ENCODE results near the gene SYPL2.

The SYPL2 gene

DNA sequence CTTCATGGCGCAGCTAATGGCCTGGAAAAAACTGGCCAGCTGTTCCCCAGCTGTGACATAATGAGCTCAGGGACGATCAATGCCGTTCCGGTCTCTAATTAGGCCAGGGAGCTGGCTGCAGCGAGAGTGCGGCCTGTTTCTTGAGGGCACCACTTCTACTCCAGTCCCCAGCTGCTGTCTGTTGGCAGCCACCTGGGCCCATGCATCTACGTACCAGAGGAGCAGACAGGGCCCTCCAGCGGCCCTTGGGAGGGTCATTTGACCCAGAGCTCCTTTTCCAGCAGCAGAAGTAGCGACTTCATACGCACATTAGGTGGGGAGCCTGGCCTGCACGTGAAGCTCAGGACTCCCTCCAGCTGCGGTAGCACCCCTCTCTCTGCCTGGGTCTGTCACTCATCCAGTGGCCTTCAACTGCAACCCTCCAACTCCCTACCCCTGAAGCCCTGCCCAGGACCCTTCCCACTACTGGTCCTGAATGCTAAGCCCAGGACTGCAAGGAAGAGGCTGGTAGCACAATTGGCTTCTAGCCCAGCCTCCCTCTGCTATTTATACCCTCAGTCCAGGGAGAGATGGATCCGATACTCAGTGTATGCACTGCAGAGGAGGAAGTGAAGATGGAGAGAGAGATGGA is 64.2 kb downstream of the SYPL2 start:
- TF ChIP-seq SIN3A (IDR thresholded peaks at IDR 0.05; ENCODE audit: borderline replicate concordance, insufficient read depth, low read length) (no peak), POLR2AphosphoS5 (IDR thresholded peaks at IDR 0.05; ENCODE audit: low read depth, low read length) (no peak), TAF1 (IDR thresholded peaks at IDR 0.05; ENCODE audit: borderline replicate concordance, insufficient read depth, low read length) (no peak), FOXP2 (optimal IDR thresholded peaks at IDR 0.05; ENCODE audit: borderline replicate concordance, extremely low read depth, extremely low read length, insufficient read depth) (no peak), REST (IDR thresholded peaks at IDR 0.05; ENCODE audit: insufficient read depth in 1 of 2, low read depth in 2 of 2, low read length in 2 of 2) (no peak)

DNA sequence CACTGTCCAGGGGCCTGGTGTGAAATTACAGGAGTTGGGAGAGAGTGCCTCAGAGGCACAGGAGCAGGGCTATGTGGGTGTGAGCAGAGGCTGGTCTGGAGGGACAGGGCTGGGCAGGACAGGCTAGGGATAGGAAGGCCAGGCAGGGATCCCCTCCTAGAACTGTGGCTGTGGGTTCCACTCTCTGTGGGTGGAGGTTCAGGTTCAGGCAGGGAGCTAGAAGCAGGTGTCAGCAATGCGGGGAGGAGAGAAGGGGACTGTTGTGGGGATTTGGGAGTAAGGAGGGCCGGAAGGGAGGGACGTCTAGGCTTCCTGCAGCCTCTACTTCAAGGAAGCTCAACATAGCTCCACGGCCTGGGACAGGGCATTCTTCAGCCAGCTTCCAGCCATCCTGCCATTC is 65.0 kb downstream of the SYPL2 start:
- no peak for TF ChIP-seq FOXP2 (optimal IDR thresholded peaks at IDR 0.05; ENCODE audit: borderline replicate concordance, extremely low read depth, extremely low read length, insufficient read depth)
- TF ChIP-seq SIN3A (IDR thresholded peaks at IDR 0.05; ENCODE audit: borderline replicate concordance, insufficient read depth, low read length): no peak
- no peak for TF ChIP-seq REST (IDR thresholded peaks at IDR 0.05; ENCODE audit: insufficient read depth in 1 of 2, low read depth in 2 of 2, low read length in 2 of 2)
- TF ChIP-seq TAF1 (IDR thresholded peaks at IDR 0.05; ENCODE audit: borderline replicate concordance, insufficient read depth, low read length): no peak
- TF ChIP-seq POLR2AphosphoS5 (IDR thresholded peaks at IDR 0.05; ENCODE audit: low read depth, low read length): no peak
